Fibroblast of lung (primary cell): Measurements from ENCODE around the gene RPL10A. TPM values are rescaled to one million over a fixed set of nuclear protein-coding genes. Genes with fewer than 3 reads are reported as not detected.

Experiments used
- DNase-seq, 2 donors: peaks; one replicate each; pipeline versions ENCODE4 v3.0.0 to v3.0.0-alpha.2; 2010; ENCODE audit warnings: low read depth in 2 of 2
- H2AFZ ChIP-seq: 2 replicates; pipeline ENCODE4 v1.5.1; 2012; ENCODE audit warnings: low read length, control low read depth, inconsistent platforms
- H3K27ac ChIP-seq: 2 replicates; pipeline ENCODE4 v1.5.1; 2011; ENCODE audit warnings: low read length, control low read depth; ENCODE audit not compliant: insufficient read depth
- H3K27me3 ChIP-seq: 2 replicates; pipeline ENCODE4 v1.5.1; 2011; ENCODE audit warnings: mild to moderate bottlenecking, low read length; ENCODE audit not compliant: control insufficient read depth, insufficient read depth
- H3K36me3 ChIP-seq: 2 replicates; pipeline ENCODE4 v1.5.1; 2011; ENCODE audit warnings: low read length; ENCODE audit not compliant: control insufficient read depth, insufficient read depth
- H3K4me1 ChIP-seq: 2 replicates; pipeline ENCODE4 v1.5.1; 2011; ENCODE audit warnings: low read length; ENCODE audit not compliant: control insufficient read depth, insufficient read depth; ENCODE audit errors: extremely low read depth
- H3K4me2 ChIP-seq: 2 replicates; pipeline ENCODE4 v1.5.1; 2011; ENCODE audit warnings: low read length, control low read depth; ENCODE audit not compliant: insufficient read depth; ENCODE audit errors: extremely low read depth
- H3K4me3 ChIP-seq, 4 experiments: fragments of 200-600 bp in 1 of 4; sonication (generic) in 1 of 4; replicated peaks in 1 of 4; 2 replicates each; pipeline ENCODE4 v1.5.1; 2011 to 2016; ENCODE audit warnings: low read length in 4 of 4, low read depth in 3 of 4, mild to moderate bottlenecking in 3 of 4, control low read depth in 2 of 4, inconsistent platforms in 1 of 4, mixed read lengths in 1 of 4; ENCODE audit not compliant: insufficient read depth in 1 of 4; ENCODE audit errors: control extremely low read depth in 1 of 4
- H3K79me2 ChIP-seq: 2 replicates; pipeline ENCODE4 v1.5.1; 2012; ENCODE audit warnings: mild to moderate bottlenecking, low read length, inconsistent platforms; ENCODE audit not compliant: control insufficient read depth, insufficient read depth
- H3K9ac ChIP-seq: 2 replicates; pipeline ENCODE4 v1.5.1; 2011; ENCODE audit warnings: mild to moderate bottlenecking, low read length, control low read depth; ENCODE audit not compliant: insufficient read depth
- H3K9me3 ChIP-seq: 2 replicates; pipeline ENCODE4 v1.5.1; 2012; ENCODE audit warnings: low read depth, low read length; ENCODE audit not compliant: control insufficient read depth, insufficient read depth
- H4K20me1 ChIP-seq: 2 replicates; pipeline ENCODE4 v1.5.1; 2011; ENCODE audit warnings: low read length; ENCODE audit not compliant: control insufficient read depth, insufficient read depth; ENCODE audit errors: extremely low read depth
- EZH2 ChIP-seq: IDR thresholded peaks from 2 replicates; pipeline ENCODE4 v1.5.1; 2012; ENCODE audit warnings: low read length, control low read depth, mild to moderate bottlenecking; ENCODE audit errors: missing control alignments
- polyA plus RNA-seq, 2 donors: library from polyadenylated mRNA; depleted of rRNA in 1 of 2; stranded (reverse) in 1 of 2; unstranded in 1 of 2; fragments of >200 nt; gene quantifications; 2 replicates each; pipeline ENCODE4 v1.2.1, GENCODE V29; 2011 to 2012; ENCODE audit warnings: missing spikeins in 1 of 2
- total RNA-seq: library from RNA; depleted of rRNA; stranded (reverse); fragments of >200 nt; gene quantifications from 2 replicates; pipeline ENCODE4 v1.2.1, GENCODE V29; 2014
- TF ChIP-seq, protein P1 (sequence below), 2 donors: IDR thresholded peaks in 1 of 2; conservative IDR thresholded peaks in 1 of 2; 1 replicate in 1 of 2; 2 replicates in 1 of 2; pipeline ENCODE4 v1.5.1; 2011 to 2012; ENCODE audit warnings: low read length in 2 of 2, control low read depth in 1 of 2, inconsistent platforms in 1 of 2, low read depth in 1 of 2, mild to moderate bottlenecking in 1 of 2

RPL10A gene
- total and polyA plus RNA-seq, 2 donors (not counting 1 experiment from before 2014, with no cell fraction given) = 1,754 to 1,911 TPM

DNA sequence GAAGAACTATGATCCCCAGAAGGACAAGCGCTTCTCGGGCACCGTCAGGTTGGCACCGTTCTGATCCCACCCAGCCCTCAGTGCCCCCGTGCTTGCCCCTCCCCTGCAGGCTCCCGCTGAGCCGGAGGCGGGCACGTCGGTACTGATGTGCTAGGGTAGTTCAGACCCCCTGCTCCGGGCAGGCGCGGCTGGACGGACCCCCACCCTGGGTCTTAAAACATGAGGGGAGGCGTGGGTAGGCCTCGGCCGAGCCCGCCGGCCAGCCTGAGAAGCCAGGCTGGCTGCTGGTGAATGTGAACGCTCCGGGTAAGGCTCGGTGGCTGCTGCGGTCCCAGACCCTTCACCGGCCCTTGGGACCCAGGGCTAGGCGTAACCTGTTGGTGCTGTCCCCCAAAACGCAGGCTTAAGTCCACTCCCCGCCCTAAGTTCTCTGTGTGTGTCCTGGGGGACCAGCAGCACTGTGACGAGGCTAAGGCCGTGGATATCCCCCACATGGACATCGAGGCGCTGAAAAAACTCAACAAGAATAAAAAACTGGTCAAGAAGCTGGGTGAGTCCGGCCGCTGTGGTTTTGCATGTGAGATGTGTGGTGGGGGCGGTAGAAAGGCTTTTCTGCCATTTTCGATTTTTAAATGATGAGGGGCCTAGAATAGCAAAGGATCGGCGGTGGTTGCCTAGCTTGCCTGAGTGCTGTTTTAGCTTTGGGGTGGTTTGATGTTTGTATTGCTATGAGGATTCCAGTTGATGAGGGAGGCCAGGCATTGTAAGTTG lies 964 bp downstream of the RPL10A start:
- Histone ChIP-seq H4K20me1 (peaks cover 9% of the 10 kb centered on the region), H3K9ac (peak overlapping the region; percentile 95), H3K79me2 (peaks cover 28% of the 10 kb centered on the region), H3K9me3 (no peaks in the 10 kb centered on the region), H3K36me3 (peaks cover 26% of the 10 kb centered on the region), H3K4me1 (peaks cover 13% of the 10 kb centered on the region), H3K27me3 (no peaks in the 10 kb centered on the region), H2AFZ (no peak overlapping the region), H3K4me3 (peak overlapping the region; percentile 77 to 97 (median 95)), H3K4me2 (peak overlapping the region; percentile 92), H3K27ac (peak overlapping the region; percentile 94)
- no peak for DNase-seq
- TF ChIP-seq EZH2 = no peak
- TF ChIP-seq, protein P1, sequence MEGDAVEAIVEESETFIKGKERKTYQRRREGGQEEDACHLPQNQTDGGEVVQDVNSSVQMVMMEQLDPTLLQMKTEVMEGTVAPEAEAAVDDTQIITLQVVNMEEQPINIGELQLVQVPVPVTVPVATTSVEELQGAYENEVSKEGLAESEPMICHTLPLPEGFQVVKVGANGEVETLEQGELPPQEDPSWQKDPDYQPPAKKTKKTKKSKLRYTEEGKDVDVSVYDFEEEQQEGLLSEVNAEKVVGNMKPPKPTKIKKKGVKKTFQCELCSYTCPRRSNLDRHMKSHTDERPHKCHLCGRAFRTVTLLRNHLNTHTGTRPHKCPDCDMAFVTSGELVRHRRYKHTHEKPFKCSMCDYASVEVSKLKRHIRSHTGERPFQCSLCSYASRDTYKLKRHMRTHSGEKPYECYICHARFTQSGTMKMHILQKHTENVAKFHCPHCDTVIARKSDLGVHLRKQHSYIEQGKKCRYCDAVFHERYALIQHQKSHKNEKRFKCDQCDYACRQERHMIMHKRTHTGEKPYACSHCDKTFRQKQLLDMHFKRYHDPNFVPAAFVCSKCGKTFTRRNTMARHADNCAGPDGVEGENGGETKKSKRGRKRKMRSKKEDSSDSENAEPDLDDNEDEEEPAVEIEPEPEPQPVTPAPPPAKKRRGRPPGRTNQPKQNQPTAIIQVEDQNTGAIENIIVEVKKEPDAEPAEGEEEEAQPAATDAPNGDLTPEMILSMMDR (conservative IDR thresholded peaks at IDR 0.05 in 1 of 2, IDR thresholded peaks at IDR 0.05 in 1 of 2; ENCODE audit: low read depth in 1 of 2, low read length in 2 of 2) = no peak

DNA sequence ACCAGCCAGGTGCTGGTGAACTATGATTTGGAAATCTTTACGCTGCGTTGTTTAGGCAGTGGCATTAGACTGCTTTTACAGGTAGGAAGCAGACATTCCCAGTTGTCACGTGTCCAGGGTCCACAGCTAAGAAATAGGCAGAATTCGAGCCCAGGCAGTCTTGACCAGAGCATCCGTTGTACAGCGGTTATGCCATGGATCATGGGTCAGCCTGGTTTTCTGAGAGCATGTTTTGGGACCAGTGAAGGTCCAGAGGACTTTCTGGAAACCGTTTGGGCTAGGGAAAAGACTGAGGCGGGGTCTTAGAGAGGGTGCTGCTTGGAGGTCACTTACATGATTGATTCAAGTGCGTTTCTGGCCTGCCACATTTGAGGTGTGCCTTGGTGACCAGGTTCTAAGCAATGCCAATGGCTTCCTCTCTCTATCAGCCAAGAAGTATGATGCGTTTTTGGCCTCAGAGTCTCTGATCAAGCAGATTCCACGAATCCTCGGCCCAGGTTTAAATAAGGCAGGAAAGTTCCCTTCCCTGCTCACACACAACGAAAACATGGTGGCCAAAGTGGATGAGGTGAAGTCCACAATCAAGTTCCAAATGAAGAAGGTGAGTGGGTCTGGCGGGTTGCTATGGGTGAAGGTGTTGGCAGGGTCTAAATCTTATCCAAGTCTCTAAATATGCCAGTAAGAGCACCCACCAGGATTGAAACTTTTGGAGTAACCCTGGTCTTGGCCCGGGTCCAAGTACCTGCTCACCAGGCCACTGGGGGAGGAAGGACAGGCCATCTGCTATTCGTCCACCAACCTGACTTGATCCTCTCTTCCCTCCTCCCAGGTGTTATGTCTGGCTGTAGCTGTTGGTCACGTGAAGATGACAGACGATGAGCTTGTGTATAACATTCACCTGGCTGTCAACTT lies 1.8 kb downstream of the RPL10A start:
- Histone ChIP-seq H3K79me2 (peaks cover 28% of the 10 kb centered on the region), H3K4me1 (peaks cover 13% of the 10 kb centered on the region), H3K27ac (peak overlapping the region; percentile 94), H2AFZ (no peak overlapping the region), H3K9ac (peak overlapping the region; percentile 95), H4K20me1 (peaks cover 9% of the 10 kb centered on the region), H3K27me3 (no peaks in the 10 kb centered on the region), H3K4me3 (peak overlapping the region; percentile 77 to 97 (median 95)), H3K9me3 (no peaks in the 10 kb centered on the region), H3K36me3 (peaks cover 34% of the 10 kb centered on the region), H3K4me2 (peak overlapping the region; percentile 92)
- TF ChIP-seq EZH2 = no peak
- TF ChIP-seq, protein P1 (conservative IDR thresholded peaks at IDR 0.05 in 1 of 2, IDR thresholded peaks at IDR 0.05 in 1 of 2; ENCODE audit: low read depth in 1 of 2, low read length in 2 of 2) = no peak
- peak in 1 of 2 donors; percentile 34 for DNase-seq

DNA sequence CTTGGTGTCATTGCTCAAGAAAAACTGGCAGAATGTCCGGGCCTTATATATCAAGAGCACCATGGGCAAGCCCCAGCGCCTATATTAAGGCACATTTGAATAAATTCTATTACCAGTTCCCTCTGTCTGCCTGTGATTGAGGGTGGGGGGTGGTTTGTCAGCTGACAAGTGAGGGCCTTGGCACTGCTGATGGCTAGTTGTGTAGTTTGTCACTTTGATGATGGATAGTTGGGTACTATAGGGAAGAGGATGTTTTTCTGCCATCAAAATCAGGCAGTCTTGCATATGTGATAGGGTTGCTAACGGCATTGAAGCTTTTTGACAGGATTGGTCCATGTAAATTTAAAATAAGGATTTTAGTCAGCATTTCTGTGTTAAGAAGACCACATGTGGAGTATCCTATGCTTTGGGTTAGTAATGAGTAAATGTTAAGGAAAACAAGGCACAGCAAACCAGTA lies 2.5 kb downstream of the RPL10A start:
- no peak overlapping the region for H3K27ac ChIP-seq
- peak overlapping the region; percentile 77 to 97 (median 95) for H3K4me3 ChIP-seq
- peak overlapping the region; percentile 92 for H3K4me2 ChIP-seq
- peaks cover 9% of the 10 kb centered on the region for H4K20me1 ChIP-seq
- H3K9ac ChIP-seq = no peak overlapping the region
- H3K36me3 ChIP-seq = peaks cover 39% of the 10 kb centered on the region
- H2AFZ ChIP-seq = no peak overlapping the region
- no peaks in the 10 kb centered on the region for H3K27me3 ChIP-seq
- TF ChIP-seq EZH2 = no peak
- TF ChIP-seq, protein P1 (conservative IDR thresholded peaks at IDR 0.05 in 1 of 2, IDR thresholded peaks at IDR 0.05 in 1 of 2; ENCODE audit: low read depth in 1 of 2, low read length in 2 of 2) = no peak
- no peak for DNase-seq
- peaks cover 28% of the 10 kb centered on the region for H3K79me2 ChIP-seq
- no peaks in the 10 kb centered on the region for H3K9me3 ChIP-seq
- peaks cover 13% of the 10 kb centered on the region for H3K4me1 ChIP-seq
